OCI-LY3 (cell line): ENCODE data around the gene PCSK5.

Experiments
- H2AFZ ChIP-seq: fragments of 200-600, 300-600 bp; shearing (Covaris generic); 2 replicates; pipeline ENCODE4 v1.6.0; 2014; ENCODE audit warnings: antibody characterized with exemption, low read depth, low read length
- H3K27ac ChIP-seq: fragments of 200-600, 300-600 bp; sonication (generic); 2 replicates; pipeline ENCODE4 v1.5.1; 2014; ENCODE audit warnings: mild to moderate bottlenecking, low read length, moderate library complexity, mixed read lengths
- H3K27me3 ChIP-seq: fragments of 200-600, 300-600 bp; sonication (generic); 2 replicates; pipeline ENCODE4 v1.6.1; 2014; ENCODE audit warnings: low read depth, low read length, mixed read lengths
- H3K36me3 ChIP-seq: fragments of 200-600, 300-600 bp; sonication (generic); replicated peaks from 2 replicates; pipeline ENCODE3; 2014; ENCODE audit warnings: low read depth, low read length, mixed read lengths
- H3K4me1 ChIP-seq: fragments of 300-600, 200-600 bp; sonication (generic); 2 replicates; pipeline ENCODE4 v1.6.1; 2014; ENCODE audit warnings: low read length, mixed read lengths
- H3K4me2 ChIP-seq: fragments of 200-600, 300-600 bp; sonication (generic); 2 replicates; pipeline ENCODE4 v1.6.1; 2014; ENCODE audit warnings: low read length, mixed read lengths
- H3K4me3 ChIP-seq: fragments of 300-600, 200-600 bp; sonication (generic); 2 replicates; pipeline ENCODE4 v1.5.1; 2014; ENCODE audit warnings: antibody characterized with exemption, mild to moderate bottlenecking, low read length, moderate library complexity
- H3K79me2 ChIP-seq: fragments of 300-600, 200-600 bp; shearing (Covaris generic); 2 replicates; pipeline ENCODE4 v1.6.1; 2014; ENCODE audit warnings: mild to moderate bottlenecking, low read length, mixed read lengths
- H3K9ac ChIP-seq: fragments of 300-600, 200-600 bp; shearing (Covaris generic); 2 replicates; pipeline ENCODE4 v1.6.0; 2014; ENCODE audit warnings: mild to moderate bottlenecking, low read length, moderate library complexity
- H3K9me3 ChIP-seq: fragments of 200-600, 300-600 bp; shearing (Covaris generic); 2 replicates; pipeline ENCODE4 v1.6.1; 2014; ENCODE audit warnings: low read length, mixed read lengths; ENCODE audit not compliant: insufficient read depth
- H4K20me1 ChIP-seq: fragments of 200-600, 300-600 bp; sonication (generic); 2 replicates; pipeline ENCODE4 v1.6.1; 2016; ENCODE audit warnings: low read length, mixed read lengths; ENCODE audit not compliant: insufficient read depth
- CTCF ChIP-seq: fragments of 200-600, 300-600 bp; sonication (generic); IDR thresholded peaks from 2 replicates; pipeline ENCODE4 v1.5.1; 2014; ENCODE audit warnings: antibody characterized with exemption, low read length, low read depth
- EZH2phosphoT487 ChIP-seq: fragments of 200-600 bp; shearing (Covaris generic); IDR thresholded peaks from 2 replicates; pipeline ENCODE4 v1.6.1; 2018; ENCODE audit warnings: antibody characterized with exemption, mixed run types, low read depth

PCSK5 gene

GRCh38 chr9:75938946-75939345 lies 48.5 kb downstream of the PCSK5 start:
- Histone ChIP-seq H4K20me1 (no peaks in the 10 kb centered on the region), H3K9me3 (no peaks in the 10 kb centered on the region), H3K4me3 (no peak overlapping the region), H3K36me3 (no peaks in the 10 kb centered on the region), H3K79me2 (no peaks in the 10 kb centered on the region), H2AFZ (no peak overlapping the region), H3K4me2 (no peak overlapping the region), H3K4me1 (no peaks in the 10 kb centered on the region), H3K9ac (no peak overlapping the region), H3K27ac (no peak overlapping the region), H3K27me3 (no peaks in the 10 kb centered on the region)
- TF ChIP-seq CTCF (no peak), EZH2phosphoT487 (no peak)

DNA sequence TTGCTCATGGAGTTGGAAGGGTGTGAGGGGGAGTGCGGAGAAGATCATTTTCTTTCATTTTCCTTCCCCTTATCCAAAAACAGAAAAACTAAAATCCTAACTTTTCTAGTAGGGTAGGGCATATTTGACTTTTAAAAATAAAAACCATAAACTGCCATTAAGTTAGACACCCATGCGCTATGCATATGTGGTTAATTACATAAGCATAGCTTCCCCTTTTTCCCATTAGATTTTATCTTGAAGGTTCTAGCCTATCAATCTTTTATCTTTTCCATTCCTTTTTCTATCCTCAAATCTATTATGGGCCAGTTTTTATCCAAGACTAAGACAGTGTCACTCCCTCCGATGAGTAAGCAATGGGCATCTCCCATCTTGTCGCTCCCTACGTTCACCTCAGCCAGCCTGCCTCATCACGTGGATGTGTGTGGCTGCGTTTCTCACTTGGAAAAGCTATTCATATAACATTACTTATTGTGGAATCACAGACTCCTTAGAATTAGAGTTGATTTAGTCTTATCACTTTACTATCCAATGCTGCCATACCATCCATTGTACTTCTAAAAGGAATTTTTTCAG lies 49.2 kb downstream of the PCSK5 start:
- Histone ChIP-seq H4K20me1 (no peaks in the 10 kb centered on the region), H2AFZ (no peak overlapping the region), H3K4me2 (no peak overlapping the region), H3K27me3 (no peaks in the 10 kb centered on the region), H3K36me3 (no peaks in the 10 kb centered on the region), H3K4me1 (no peaks in the 10 kb centered on the region), H3K79me2 (no peaks in the 10 kb centered on the region), H3K9me3 (no peaks in the 10 kb centered on the region), H3K27ac (no peak overlapping the region), H3K4me3 (no peak overlapping the region), H3K9ac (no peak overlapping the region)
- no peak for TF ChIP-seq EZH2phosphoT487
- TF ChIP-seq CTCF, result no peak

DNA sequence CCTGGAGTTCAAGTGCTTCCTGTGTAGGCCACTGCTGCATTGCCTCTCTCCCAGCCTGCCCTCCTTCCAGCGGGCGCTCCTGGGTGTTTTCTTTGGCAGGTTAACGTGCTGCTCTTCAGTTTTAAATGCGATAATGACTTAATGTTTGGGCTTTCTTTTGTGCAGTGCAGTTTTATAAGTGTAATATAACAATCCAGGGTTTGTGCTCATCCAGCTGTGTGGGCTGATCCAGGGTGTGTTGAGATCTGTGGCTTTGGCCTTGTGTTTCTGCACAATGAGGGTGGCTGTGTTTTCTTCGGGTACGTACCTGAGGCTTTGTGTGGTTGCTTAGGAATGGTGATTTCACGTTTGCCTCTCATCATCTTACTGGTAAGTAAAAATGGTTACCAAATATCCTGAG lies 50.6 kb downstream of the PCSK5 start:
- TF ChIP-seq CTCF (no peak), EZH2phosphoT487 (no peak)
- no peaks in the 10 kb centered on the region for H3K36me3 ChIP-seq
- H3K4me1 ChIP-seq, result no peaks in the 10 kb centered on the region
- no peaks in the 10 kb centered on the region for H4K20me1 ChIP-seq
- no peaks in the 10 kb centered on the region for H3K9me3 ChIP-seq
- H3K27me3 ChIP-seq, result no peaks in the 10 kb centered on the region
- no peak overlapping the region for H3K4me3 ChIP-seq
- no peak overlapping the region for H3K9ac ChIP-seq
- no peak overlapping the region for H2AFZ ChIP-seq
- no peak overlapping the region for H3K27ac ChIP-seq
- H3K79me2 ChIP-seq, result no peaks in the 10 kb centered on the region
- no peak overlapping the region for H3K4me2 ChIP-seq

GRCh38 chr9:75941577-75942311 lies 51.3 kb downstream of the PCSK5 start:
- Histone ChIP-seq H2AFZ (no peak overlapping the region), H3K27ac (no peak overlapping the region), H3K36me3 (no peaks in the 10 kb centered on the region), H3K27me3 (no peaks in the 10 kb centered on the region), H3K9me3 (no peaks in the 10 kb centered on the region), H3K79me2 (no peaks in the 10 kb centered on the region), H3K4me3 (no peak overlapping the region), H3K4me2 (no peak overlapping the region), H4K20me1 (no peaks in the 10 kb centered on the region), H3K9ac (no peak overlapping the region), H3K4me1 (no peaks in the 10 kb centered on the region)
- TF ChIP-seq EZH2phosphoT487 (no peak), CTCF (no peak)
